HEK293 (cell line): Measurements from ENCODE around the gene NOS2.

ENCODE experiments used
- CTCF ChIA-PET: fragments of 350-600 bp; formaldehyde crosslinking; extraction: SDS; loops from one replicate; lab custom pipeline; 2021; ENCODE audit warnings: antibody characterized with exemption; lab: Yijun Ruan, JAX
- POLR2A ChIA-PET: fragments of 300-600 bp; formaldehyde crosslinking; extraction: SDS; loops from one replicate; lab custom pipeline; 2020; ENCODE audit warnings: antibody characterized with exemption, inconsistent platforms; lab: Yijun Ruan, JAX
- H3K27ac ChIP-seq: fragments of 200-500 bp; sonication (Bioruptor generic); 2 replicates; pipeline ENCODE4 v1.5.1; 2014; ENCODE audit warnings: low read depth, low read length, control low read depth, inconsistent platforms; ENCODE audit errors: extremely low read depth
- H3K36me3 ChIP-seq, 2 experiments: fragments of 200-500 bp in 1 of 2; sonication (Bioruptor generic) in 1 of 2; 1 replicate in 1 of 2; 2 replicates in 1 of 2; pipeline ENCODE4 v1.5.1; 2014 to 2017; ENCODE audit warnings: inconsistent platforms in 2 of 2, low read length in 2 of 2; ENCODE audit not compliant: control insufficient read depth in 2 of 2, insufficient read depth in 1 of 2
- H3K4me1 ChIP-seq: fragments of 200-500 bp; sonication (Bioruptor generic); 2 replicates; pipeline ENCODE4 v1.5.1; 2014; ENCODE audit warnings: mild to moderate bottlenecking, low read length, inconsistent platforms; ENCODE audit not compliant: control insufficient read depth, insufficient read depth
- H3K4me3 ChIP-seq: 2 replicates; pipeline ENCODE4 v1.5.1; 2011; ENCODE audit warnings: low read depth, mild to moderate bottlenecking, control low read depth, low read length, moderate library complexity
- H3K9me3 ChIP-seq: fragments of 200-500 bp; sonication (Bioruptor generic); 2 replicates; pipeline ENCODE4 v1.5.1; 2014; ENCODE audit warnings: low read depth, low read length, inconsistent platforms; ENCODE audit not compliant: control insufficient read depth, insufficient read depth
- GLIS1 ChIP-seq: fragments of 450-650 bp; formaldehyde crosslinking; IDR thresholded peaks from 2 replicates; pipeline ENCODE4 v1.5.1; 2016; ENCODE audit warnings: missing biosample characterization, missing genetic modification characterization
- PRDM1 ChIP-seq: fragments of 450-650 bp; formaldehyde crosslinking; IDR thresholded peaks from 2 replicates; pipeline ENCODE4; 2016; ENCODE audit warnings: missing biosample characterization, missing genetic modification characterization
- TRIM28 ChIP-seq: IDR thresholded peaks from 2 replicates; pipeline ENCODE4 v1.6.1; 2011; ENCODE audit warnings: low read length, control low read depth, borderline replicate concordance
- ZNF10 ChIP-seq: fragments of 450-650 bp; formaldehyde crosslinking; IDR thresholded peaks from 2 replicates; pipeline ENCODE4 v1.5.1; 2017; ENCODE audit warnings: missing biosample characterization, missing genetic modification characterization
- ZNF114 ChIP-seq: fragments of 450-650 bp; formaldehyde crosslinking; IDR thresholded peaks from 2 replicates; pipeline ENCODE4 v1.5.0; 2017; ENCODE audit warnings: missing biosample characterization, missing genetic modification characterization
- ZNF146 ChIP-seq: fragments of 450-650 bp; formaldehyde crosslinking; IDR thresholded peaks from 2 replicates; pipeline ENCODE4 v1.5.1; 2016; ENCODE audit warnings: missing biosample characterization, missing genetic modification characterization
- ZNF169 ChIP-seq: fragments of 450-650 bp; formaldehyde crosslinking; IDR thresholded peaks from 2 replicates; pipeline ENCODE4 v1.5.1; 2016; ENCODE audit warnings: missing biosample characterization, missing genetic modification characterization
- ZNF175 ChIP-seq: fragments of 450-650 bp; formaldehyde crosslinking; IDR thresholded peaks from 2 replicates; pipeline ENCODE4 v1.5.1; 2016; ENCODE audit warnings: missing biosample characterization, missing genetic modification characterization
- ZNF23 ChIP-seq: fragments of 450-650 bp; formaldehyde crosslinking; IDR thresholded peaks from 2 replicates; pipeline ENCODE4 v1.5.1; 2016; ENCODE audit warnings: missing biosample characterization, missing genetic modification characterization, borderline replicate concordance
- ZNF311 ChIP-seq: fragments of 450-650 bp; formaldehyde crosslinking; IDR thresholded peaks from 2 replicates; pipeline ENCODE4 v1.5.1; 2017; ENCODE audit warnings: missing biosample characterization, missing genetic modification characterization, borderline replicate concordance
- ZNF335 ChIP-seq: fragments of 450-650 bp; formaldehyde crosslinking; conservative IDR thresholded peaks from 2 replicates; pipeline ENCODE4 v1.5.1; 2016; ENCODE audit warnings: missing biosample characterization, missing genetic modification characterization
- ZNF394 ChIP-seq: fragments of 450-650 bp; formaldehyde crosslinking; IDR thresholded peaks from 2 replicates; pipeline ENCODE4 v1.5.1; 2016; ENCODE audit warnings: missing biosample characterization, missing genetic modification characterization, mild to moderate bottlenecking, moderate library complexity, borderline replicate concordance
- ZNF48 ChIP-seq: fragments of 450-650 bp; formaldehyde crosslinking; IDR thresholded peaks from 2 replicates; pipeline ENCODE4 v1.5.1; 2016; ENCODE audit warnings: missing biosample characterization, missing genetic modification characterization
- ZNF596 ChIP-seq: fragments of 450-650 bp; IDR thresholded peaks from 2 replicates; pipeline ENCODE4 v1.5.0; 2018; ENCODE audit warnings: missing biosample characterization, mild to moderate bottlenecking, missing genetic modification characterization, moderate library complexity
- ZNF629 ChIP-seq: fragments of 450-650 bp; formaldehyde crosslinking; IDR thresholded peaks from 2 replicates; pipeline ENCODE4 v1.5.1; 2017; ENCODE audit warnings: missing biosample characterization, missing genetic modification characterization
- ZNF660 ChIP-seq: fragments of 450-650 bp; IDR thresholded peaks from 2 replicates; pipeline ENCODE4 v1.5.1; 2018; ENCODE audit warnings: missing biosample characterization, mild to moderate bottlenecking, missing genetic modification characterization
- ZNF777 ChIP-seq: fragments of 450-650 bp; formaldehyde crosslinking; IDR thresholded peaks from 2 replicates; pipeline ENCODE4 v1.5.1; 2017; ENCODE audit warnings: missing biosample characterization, missing genetic modification characterization, borderline replicate concordance
- ZNF785 ChIP-seq: fragments of 450-650 bp; formaldehyde crosslinking; IDR thresholded peaks from 2 replicates; pipeline ENCODE4 v1.5.1; 2016; ENCODE audit warnings: missing biosample characterization, missing genetic modification characterization
- ZNF837 ChIP-seq: fragments of 450-650 bp; formaldehyde crosslinking; IDR thresholded peaks from 2 replicates; pipeline ENCODE4 v1.5.1; 2016; ENCODE audit warnings: missing biosample characterization, missing genetic modification characterization
- ZSCAN16 ChIP-seq: fragments of 450-650 bp; formaldehyde crosslinking; IDR thresholded peaks from 2 replicates; pipeline ENCODE4 v1.5.1; 2016; ENCODE audit warnings: missing biosample characterization, missing genetic modification characterization
- ZSCAN23 ChIP-seq: fragments of 450-650 bp; formaldehyde crosslinking; IDR thresholded peaks from 2 replicates; pipeline ENCODE4 v1.5.1; 2016; ENCODE audit warnings: missing biosample characterization, missing genetic modification characterization
- TF ChIP-seq, protein P1 (sequence below): fragments of 450-650 bp; formaldehyde crosslinking; IDR thresholded peaks from 2 replicates; pipeline ENCODE4 v1.5.1; 2016; ENCODE audit warnings: missing biosample characterization, missing genetic modification characterization
- TF ChIP-seq, protein P2 (sequence below): fragments of 450-650 bp; formaldehyde crosslinking; IDR thresholded peaks from 2 replicates; pipeline ENCODE4 v1.5.1; 2016; ENCODE audit warnings: missing biosample characterization, missing genetic modification characterization

NOS2 gene

DNA sequence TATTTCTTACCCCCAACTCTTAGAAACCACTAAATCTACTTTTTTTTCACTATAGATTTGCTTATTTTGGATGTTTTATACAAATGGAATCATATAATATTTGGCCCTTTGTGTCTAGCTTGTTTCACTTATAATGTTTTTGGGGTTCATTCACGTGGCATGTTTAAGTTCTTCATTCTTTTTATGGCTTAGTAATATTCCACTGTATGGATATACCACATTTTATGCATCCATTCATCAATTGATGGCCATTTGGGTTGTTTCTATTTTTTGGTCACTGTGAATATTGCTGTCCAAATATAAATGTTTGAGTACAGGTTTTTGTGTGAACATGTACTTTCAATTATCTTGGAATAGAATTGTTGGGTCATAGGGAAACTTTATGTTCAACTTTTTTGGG, 9.2 kb upstream of the NOS2 start:
- ChIA-PET CTCF (interaction anchor here (0.7 to 15.4 kb wide), 3 partner anchors 50 to 71 kb away, joined by 4 to 327 read pairs (median 5); no protein-coding TSS in a partner anchor), POLR2A (no interaction called here)
- Histone ChIP-seq H3K9me3 (no peaks in the 10 kb centered on the region), H3K4me3 (no peak overlapping the region), H3K36me3 (no peaks in the 10 kb centered on the region), H3K4me1 (no peaks in the 10 kb centered on the region), H3K27ac (no peak overlapping the region)
- TF ChIP-seq ZNF146 (peak; percentile 81), ZNF837 (tag by site-specific recombination) (no peak), ZNF114 (tag by site-specific recombination) (no peak)

DNA sequence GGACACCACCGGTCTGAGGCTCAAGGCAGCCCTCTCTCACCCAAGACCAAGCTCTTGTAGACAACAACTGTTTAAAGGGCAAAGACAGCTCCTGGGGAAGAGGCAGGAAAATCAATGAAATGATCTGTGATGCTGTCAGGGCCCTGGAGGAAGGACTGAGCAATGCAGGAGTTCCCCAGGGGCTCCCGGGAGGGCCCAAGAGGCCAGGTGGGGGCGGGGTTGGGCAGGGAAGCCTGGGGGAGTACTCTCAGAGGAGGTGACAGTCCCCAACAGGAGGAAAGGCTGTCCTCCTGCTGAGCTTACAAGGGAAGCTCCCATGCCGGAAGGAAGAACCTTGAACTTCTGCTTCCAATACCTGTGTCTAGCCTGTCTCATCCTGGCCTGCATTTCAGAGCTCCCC, 8.3 kb upstream of the NOS2 start:
- TF ChIP-seq GLIS1 (peak; percentile 62), ZNF785 (no peak)
- ChIA-PET CTCF (interaction anchor here (0.6 to 15.4 kb wide), 7 partner anchors 32 to 387 kb away, joined by 3 to 327 read pairs (median 4); no protein-coding TSS in a partner anchor), POLR2A (no interaction called here)
- Histone ChIP-seq H3K4me1 (no peaks in the 10 kb centered on the region), H3K27ac (no peak overlapping the region), H3K36me3 (no peaks in the 10 kb centered on the region), H3K9me3 (no peaks in the 10 kb centered on the region), H3K4me3 (no peak overlapping the region)

DNA sequence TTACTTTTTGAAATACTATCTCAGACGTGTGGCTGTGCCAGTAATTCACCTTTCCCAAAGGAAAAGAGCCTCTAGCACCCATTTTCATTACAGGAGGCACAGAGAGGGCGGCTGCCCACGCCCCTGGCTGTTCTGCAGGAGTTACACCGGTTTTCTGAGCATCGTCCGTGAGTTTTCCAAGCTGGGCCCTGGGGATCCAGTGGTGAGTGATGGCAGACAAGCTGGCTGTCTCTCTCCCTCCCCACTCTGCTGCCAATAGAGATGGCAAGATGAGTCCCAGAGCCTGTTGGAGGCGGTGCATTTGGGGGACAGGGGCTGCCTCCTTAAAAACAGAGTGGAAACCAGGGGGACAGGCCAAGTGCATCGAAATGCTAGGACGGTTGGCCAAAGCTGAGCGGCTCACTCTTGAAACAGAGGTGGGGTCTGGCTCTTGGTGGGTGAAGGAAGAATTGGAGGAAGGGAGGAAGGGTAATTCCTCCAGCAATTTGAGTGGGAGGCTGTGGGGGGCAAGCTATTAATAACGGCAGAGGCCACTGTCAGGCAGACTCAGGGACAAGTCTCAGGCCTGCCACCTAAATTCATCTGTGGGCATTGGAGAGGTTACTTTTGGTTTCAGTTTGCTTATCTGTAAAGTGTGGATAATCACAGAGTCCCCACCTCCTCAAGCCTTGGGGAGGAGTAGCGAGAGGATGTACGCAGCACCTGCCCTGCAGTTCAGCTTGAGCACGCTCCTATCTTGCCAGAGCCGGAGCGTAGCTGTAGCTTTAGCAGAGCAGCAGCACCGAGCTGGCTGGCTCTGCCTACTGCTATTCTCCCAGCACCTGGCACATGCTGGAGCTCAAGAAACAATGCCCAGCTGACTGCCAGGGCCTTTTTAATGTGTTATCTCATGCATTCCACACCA, 7.5 kb upstream of the NOS2 start:
- H3K27ac ChIP-seq: no peak overlapping the region
- POLR2A ChIA-PET: no interaction called here

DNA sequence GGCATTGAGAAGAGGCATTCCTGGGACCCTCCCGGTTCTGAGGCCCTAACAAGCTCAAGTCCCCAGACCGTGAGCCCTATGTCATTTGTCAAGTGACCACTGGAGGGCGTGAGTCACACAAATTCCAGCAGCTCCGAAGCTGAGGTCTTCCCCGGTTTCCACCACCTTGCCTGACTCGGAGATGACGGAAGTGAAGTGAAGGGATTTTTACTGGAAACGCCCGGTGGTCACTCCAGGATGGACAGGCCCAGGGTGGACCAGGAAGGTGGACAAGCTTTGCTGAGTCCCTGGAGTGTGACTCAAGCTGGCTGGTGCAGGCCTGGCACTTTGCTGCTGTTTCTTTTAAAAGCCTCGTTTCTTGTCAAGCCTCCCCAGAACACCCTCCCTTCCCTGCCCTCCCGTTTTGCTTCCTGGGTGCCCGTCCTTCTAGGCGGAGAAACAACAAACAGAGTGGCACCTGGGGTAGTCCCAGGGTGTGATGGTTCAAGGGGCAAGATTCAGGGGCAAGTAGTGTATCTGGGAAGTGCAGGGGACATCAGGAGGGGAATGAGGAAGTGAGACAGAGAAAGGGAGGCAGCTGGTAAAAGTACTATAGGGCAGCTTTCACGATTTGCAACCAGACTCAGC, 5.3 kb upstream of the NOS2 start:
- H3K4me3 ChIP-seq: peak overlapping the region; percentile 5
- no peak overlapping the region for H3K27ac ChIP-seq
- CTCF ChIA-PET: interaction anchor here (0.6 to 15.4 kb wide), 47 partner anchors 9 to 787 kb away, joined by 3 to 327 read pairs (median 4); partner anchors contain the start of genes LYRM9 and POLDIP2
- no peaks in the 10 kb centered on the region for H3K9me3 ChIP-seq
- H3K4me1 ChIP-seq: no peaks in the 10 kb centered on the region
- POLR2A ChIA-PET: interaction anchor here (0.6 to 1.5 kb wide), 5 partner anchors 9 to 671 kb away, joined by 3 to 8 read pairs (median 4); partner anchors contain the start of genes IFT20, LYRM9 and TNFAIP1
- no peaks in the 10 kb centered on the region for H3K36me3 ChIP-seq
- TF ChIP-seq PRDM1 (tag by site-specific recombination) (peak; percentile 41; the same call in 1 of the 2 replicates), ZNF660 (tag by site-specific recombination) (peak; percentile 66; the same call in 1 of the 2 replicates), ZNF629 (tag by site-specific recombination) (peak; percentile 19; the same call in 1 of the 2 replicates), ZNF777 (tag by site-specific recombination) (0 out of 2 replicates have a peak, but pooled peaks have one; percentile 28), ZNF23 (tag by site-specific recombination) (no peak), ZSCAN23 (tag by site-specific recombination) (no peak), ZNF335 (tag by site-specific recombination) (peak; percentile 93), TRIM28 (no peak), ZNF175 (tag by site-specific recombination) (no peak), ZNF10 (tag by site-specific recombination) (peak; percentile 64; the same call in 1 of the 2 replicates), ZNF48 (tag by site-specific recombination) (no peak)
- TF ChIP-seq, protein P1, sequence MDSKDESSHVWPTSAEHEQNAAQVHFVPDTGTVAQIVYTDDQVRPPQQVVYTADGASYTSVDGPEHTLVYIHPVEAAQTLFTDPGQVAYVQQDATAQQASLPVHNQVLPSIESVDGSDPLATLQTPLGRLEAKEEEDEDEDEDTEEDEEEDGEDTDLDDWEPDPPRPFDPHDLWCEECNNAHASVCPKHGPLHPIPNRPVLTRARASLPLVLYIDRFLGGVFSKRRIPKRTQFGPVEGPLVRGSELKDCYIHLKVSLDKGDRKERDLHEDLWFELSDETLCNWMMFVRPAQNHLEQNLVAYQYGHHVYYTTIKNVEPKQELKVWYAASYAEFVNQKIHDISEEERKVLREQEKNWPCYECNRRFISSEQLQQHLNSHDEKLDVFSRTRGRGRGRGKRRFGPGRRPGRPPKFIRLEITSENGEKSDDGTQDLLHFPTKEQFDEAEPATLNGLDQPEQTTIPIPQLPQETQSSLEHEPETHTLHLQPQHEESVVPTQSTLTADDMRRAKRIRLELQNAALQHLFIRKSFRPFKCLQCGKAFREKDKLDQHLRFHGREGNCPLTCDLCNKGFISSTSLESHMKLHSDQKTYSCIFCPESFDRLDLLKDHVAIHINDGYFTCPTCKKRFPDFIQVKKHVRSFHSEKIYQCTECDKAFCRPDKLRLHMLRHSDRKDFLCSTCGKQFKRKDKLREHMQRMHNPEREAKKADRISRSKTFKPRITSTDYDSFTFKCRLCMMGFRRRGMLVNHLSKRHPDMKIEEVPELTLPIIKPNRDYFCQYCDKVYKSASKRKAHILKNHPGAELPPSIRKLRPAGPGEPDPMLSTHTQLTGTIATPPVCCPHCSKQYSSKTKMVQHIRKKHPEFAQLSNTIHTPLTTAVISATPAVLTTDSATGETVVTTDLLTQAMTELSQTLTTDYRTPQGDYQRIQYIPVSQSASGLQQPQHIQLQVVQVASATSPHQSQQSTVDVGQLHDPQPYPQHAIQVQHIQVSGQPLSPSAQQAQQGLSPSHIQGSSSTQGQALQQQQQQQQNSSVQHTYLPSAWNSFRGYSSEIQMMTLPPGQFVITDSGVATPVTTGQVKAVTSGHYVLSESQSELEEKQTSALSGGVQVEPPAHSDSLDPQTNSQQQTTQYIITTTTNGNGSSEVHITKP (tag by site-specific recombination): peak; percentile 70
- TF ChIP-seq, protein P2, sequence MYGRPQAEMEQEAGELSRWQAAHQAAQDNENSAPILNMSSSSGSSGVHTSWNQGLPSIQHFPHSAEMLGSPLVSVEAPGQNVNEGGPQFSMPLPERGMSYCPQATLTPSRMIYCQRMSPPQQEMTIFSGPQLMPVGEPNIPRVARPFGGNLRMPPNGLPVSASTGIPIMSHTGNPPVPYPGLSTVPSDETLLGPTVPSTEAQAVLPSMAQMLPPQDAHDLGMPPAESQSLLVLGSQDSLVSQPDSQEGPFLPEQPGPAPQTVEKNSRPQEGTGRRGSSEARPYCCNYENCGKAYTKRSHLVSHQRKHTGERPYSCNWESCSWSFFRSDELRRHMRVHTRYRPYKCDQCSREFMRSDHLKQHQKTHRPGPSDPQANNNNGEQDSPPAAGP (tag by site-specific recombination): 0 out of 2 replicates have a peak, but pooled peaks have one; percentile 35

More for the DNA sequence above, 7.5 kb upstream of the NOS2 start:
- H3K4me3 ChIP-seq: no peak overlapping the region
- no peaks in the 10 kb centered on the region for H3K4me1 ChIP-seq
- H3K36me3 ChIP-seq: no peaks in the 10 kb centered on the region
- CTCF ChIA-PET: interaction anchor here (0.6 to 15.4 kb wide), 13 partner anchors 21 to 444 kb away, joined by 3 to 327 read pairs (median 4); no protein-coding TSS in a partner anchor
- no peak for TF ChIP-seq ZNF169 (tag by site-specific recombination)
- no peak for TF ChIP-seq ZNF311 (tag by site-specific recombination)
- no peak for TF ChIP-seq ZNF394 (tag by site-specific recombination)
- TF ChIP-seq ZNF596 (tag by site-specific recombination): no peak
- TF ChIP-seq ZSCAN16 (tag by site-specific recombination): no peak
- H3K9me3 ChIP-seq: no peaks in the 10 kb centered on the region
